GM19238 (cell line): ENCODE results near the gene SCN4B.

ENCODE experiments used
- DNase-seq: peaks from one replicate; pipeline ENCODE4 v3.0.0; 2011; ENCODE audit warnings: low spot score; ENCODE audit not compliant: insufficient read length

Gene SCN4B

DNA sequence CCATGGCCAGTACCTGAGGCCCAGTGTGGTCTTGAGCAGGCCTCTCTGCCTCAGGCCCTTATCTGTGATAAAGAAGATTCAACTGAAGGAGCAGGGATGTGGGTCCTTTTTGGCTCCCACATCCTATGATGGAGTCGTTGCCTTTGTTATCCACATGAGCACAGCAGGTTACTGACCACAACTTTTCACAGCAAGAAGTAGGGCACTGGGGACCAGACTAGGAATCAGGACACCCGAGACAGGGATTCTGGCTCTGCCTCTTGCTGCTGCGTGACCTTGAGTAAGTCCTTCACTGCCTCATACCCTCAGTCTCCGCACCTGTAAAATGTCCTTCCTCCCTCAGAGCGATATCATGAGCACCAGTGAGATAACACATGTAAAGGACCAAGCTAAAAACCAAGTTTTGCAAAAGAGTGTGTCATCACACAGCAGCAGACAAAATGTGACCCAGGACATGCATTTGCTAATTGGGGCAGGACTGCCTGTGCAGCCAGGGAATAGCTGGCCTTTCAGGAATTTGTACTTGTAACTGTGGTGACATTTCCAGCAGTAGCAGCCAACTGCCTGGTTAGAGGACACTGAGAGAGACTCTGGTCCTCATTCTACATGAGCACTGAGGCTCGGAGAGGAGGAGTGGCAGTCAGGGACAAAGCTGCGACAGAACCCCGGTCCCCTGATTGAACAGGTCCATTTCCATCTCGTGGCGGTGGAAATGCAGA lies 52.6 kb downstream of the SCN4B start:
- no peak for DNase-seq

DNA sequence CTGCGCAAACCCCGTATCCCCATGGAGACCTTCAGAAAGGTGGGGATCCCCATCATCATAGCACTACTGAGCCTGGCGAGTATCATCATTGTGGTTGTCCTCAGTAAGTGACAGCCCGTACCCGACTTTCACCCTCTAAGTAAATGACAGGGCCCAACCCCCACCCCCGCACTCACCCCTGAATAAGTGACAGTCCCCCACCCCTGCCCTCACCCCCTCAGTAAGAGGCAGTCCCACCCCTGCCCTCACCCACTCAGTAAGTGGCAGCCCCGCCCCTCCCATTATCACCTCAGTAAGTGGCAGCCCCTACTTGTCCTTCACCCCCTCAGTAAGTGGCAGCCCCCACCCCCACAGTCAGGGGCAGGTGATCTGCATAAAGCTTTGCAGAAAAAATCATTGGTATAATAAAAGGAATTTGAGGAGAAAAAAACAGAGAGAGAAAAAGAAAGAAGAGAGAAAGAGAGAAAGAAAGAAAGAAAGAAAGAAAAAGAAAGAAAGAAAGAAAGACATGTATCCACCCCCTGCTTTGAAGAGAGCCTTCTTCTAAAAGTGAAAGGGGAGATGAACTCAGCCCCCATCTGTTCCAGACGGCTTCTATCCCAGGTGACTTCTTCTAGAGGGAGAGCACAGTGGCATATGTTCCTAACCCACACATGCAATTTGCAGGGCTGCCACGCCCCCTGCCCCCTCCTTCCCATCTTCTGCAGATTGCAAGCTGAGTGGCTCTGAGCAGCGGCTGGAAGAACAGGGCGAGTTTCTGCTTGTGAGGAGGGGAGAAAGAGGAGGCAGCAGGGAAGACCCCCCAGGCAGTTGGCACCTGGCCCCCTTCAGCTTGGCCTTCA lies 53.4 kb downstream of the SCN4B start:
- DNase-seq, result no peak

DNA sequence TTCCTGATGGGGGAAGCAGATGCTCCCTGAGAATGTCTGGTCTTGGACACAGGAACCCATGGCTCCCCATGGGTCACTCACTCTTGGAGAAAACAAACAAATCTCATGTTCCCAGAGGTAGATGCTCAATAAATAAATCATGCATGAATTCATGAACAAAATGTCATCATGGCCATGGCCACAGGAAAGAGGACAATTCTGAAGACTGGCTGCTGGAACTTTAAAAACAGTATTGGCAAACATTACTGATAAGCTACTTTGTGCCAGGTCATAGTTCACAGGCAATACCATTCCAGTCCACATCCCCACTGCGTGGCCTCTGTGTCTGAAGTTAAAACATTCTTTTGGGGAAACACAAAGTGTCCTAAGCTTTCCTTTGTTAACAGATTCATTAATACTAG lies 56.7 kb downstream of the SCN4B start:
- DNase-seq, result no peak

DNA sequence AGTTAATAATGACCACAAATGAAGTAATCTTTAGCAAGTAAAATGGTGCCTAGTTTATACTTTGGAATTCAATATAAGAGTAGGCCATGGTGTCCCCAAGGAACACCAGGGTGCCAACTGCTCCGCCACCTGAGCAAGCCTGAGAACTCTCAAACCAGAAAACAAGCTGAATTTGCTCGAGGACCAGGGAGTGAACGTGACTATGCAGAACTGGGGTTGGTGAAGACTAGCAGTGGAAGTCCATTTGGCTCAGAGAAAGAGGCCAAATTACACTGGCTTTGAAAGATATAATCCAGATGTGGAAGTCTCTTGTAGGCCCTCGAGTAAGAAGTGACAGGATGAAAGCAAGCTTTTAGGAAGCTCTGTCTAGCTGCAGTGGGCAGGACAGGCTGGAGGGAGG lies 57.1 kb downstream of the SCN4B start:
- no peak for DNase-seq

DNA sequence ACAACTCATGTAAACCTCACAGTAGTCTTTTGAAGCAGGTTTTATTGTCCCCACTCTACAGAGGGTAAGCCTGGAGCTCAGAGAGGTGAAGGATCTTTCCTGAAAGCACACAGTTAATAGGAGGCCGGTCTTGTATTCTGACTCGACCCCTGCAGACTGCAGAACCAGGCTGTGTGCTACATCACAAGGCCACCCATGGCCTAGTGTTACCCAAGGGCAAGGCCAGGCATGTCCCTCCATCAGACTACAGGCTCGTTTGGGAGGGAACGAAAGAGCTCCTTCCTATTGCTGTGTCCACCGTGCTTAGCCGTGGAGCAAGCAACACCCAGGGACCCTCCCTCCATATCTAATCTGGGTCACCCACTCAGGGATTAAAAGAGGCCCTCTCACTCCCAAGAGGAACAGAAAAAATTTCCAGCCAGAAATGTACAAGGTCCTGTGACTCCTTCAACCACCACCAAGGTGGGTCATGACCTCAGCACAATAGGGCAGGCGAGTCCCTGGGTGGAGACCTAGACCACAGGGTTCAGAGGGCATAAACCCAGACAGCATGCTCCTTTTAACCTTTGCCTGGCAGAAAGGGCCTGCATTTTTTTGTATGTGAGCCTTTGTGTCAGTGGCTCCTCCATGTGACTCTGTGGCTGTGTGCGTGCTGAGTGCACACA lies 59.6 kb downstream of the SCN4B start:
- DNase-seq, result no peak

DNA sequence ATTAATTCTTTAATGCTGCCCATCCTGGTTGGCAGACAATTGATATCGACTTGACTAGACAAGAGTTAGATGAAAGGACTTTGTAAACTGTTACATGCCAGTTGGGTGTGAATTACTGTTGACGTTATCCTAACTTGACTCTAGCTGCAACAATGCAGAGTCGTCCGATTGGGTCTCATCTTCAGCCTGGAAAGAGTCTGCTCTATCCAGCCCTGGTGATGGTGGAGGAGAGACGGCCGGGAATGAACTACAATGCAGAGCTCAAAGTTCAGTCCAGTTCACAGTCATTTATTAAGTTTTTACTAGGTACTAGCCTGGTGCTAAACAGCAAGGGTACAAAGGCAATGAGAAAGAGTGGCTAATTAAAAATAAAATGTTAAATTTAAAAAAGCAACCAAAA lies 60.9 kb downstream of the SCN4B start:
- DNase-seq, result no peak

DNA sequence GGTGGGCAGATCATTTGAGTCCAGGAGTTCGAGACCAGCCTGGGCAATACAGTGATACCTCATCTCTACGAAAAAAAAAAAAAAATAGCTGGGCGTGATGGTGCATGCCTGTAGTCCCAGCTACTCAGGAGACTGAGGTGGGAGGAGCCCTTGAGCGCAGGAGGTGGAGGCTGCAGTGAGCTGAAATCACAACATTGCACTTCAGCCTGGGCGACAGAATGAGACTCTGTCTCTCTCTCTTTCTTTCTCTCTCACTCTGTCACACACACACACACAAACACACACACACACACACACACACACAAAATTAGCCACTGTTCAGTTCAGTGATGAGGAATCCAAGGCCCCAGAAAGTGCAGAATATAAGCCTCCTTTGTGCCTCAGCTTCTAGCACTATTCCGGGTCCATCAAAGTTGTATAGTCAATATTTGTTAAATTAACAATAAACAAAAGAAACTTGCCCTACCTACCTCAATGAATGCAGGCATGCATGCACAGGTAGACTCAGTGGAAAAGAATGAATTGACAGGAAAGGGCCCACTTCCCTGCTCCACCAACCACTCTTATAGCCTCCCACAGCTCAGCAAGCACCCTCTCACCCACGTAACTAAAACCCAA lies 62.0 kb downstream of the SCN4B start:
- DNase-seq, result no peak

DNA sequence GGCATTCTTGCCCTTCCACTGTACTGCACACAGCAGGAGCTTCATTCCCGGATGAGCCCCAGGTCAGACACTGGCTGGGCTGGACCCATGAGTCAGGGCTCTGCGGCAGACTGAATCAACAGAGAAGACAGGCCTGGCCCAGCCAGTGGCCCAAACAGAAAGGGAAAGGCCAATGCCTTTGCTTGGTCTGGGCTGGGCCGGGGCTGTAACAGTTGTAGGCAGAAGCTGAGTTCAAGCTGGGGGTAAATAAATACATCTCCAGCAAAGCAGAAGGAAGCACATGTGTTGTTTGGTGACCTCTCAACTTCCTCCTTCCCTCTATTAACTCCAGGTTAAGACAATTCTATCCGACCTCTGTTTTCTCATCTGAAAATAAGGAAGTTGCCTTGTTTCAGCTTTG lies 64.1 kb downstream of the SCN4B start:
- no peak for DNase-seq

DNA sequence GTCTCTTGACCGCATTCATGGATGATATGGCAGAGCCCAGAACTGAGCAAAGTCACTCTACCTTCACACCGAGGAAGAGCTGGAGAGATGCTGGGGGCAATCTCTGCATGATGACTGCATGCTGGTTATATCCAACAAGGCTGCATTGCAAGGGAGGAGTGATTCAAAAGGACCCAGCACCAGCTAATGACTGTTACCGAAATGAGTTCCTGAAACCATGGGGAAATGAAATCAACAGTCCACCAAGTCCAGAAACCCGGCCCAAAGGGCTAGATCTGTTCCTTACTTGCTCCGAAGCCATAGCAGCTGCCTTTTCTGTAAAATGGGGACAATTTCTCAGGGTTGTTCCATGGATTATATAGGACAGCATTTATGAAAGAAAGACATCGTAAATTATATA lies 64.7 kb downstream of the SCN4B start:
- no peak for DNase-seq

DNA sequence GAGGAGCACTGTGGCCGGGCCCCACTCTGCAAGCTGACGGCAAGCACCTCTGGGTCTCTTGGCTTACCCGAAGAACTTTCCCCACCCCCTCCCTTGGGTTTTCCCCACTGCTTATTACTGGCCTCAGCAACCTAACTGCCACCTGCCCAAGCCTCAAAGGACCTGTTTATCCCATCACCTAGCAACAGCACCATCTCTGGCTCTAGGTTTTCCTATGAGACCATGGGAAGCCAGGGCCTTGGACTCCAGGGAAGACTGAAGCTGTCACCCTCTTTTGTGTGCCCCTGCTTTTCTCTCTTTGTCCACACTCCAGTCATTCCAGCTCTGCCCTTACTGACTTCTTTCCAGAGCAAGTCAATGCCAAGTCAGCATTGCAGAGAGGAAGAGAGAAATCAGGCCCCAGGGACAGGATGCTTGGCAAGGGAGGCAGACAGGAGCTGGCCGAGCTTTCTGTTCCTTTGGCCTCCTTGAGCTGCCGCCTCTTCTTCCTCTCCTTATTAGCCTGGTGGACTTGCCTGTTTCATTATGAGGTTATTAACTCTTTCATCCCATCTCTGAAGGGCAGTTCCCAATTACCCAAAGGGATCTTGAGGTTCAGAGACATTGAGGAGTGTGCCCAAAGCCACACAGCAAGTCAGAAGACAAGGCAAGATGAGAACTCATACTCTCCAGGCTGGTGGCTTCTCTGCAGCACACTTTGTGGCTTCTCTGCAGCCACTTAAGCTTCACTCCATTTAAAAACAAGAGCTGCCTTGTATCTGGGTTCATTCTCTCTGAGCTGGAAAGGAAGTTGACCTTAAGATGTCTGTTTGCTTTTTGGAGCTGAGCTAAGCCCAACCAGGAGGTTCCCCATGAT lies 65.5 kb downstream of the SCN4B start, which contains the start of gene SMIM35:
Gene SMIM35, minus strand, starts transcription at position 51 of the 856 bp plus-strand sequence. CDS start 206 bp downstream, outside the sequence.
- DNase-seq, result no peak

DNA sequence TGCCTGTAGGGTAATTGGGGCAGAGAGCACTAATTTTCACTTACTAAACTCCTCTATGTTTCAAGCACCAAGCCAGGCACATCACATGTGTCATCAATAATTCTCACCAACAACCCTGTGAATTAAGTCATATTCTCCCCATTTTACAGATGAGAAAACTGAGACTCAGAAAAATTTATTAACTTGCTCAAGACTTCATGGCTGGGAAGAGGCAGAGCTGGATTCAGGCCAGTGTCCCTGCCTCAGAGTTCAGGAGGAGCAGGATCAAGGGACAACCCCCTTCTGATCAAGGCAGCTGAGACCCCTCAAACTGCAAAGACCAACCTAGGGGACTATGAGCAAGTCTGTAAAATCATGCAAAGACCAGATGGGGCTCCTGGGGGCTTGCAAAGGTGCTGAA lies 68.0 kb downstream of the SCN4B start:
- no peak for DNase-seq

DNA sequence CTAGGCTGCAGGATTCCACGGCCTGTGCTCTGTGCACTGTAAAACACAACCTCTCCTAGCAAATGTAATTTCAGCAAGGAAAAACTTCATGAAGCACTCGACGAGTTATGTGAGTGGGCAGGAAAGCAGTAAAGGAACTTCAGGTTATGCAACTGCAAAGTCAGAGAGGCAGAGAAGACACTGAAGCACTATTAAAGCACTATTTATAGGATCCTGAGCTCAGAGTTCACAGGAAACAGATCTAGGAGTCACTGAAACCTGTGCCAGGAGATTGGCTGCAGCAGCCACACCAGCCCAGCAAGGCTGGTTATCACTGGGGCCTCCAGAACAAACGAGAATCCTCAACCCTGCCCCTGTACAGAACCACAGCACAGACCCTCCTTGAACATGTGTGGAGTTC lies 68.4 kb downstream of the SCN4B start:
- DNase-seq, result no peak
